GM18526 (cell line): Measurements from ENCODE around the gene MDP1.

Experiments used
- POLR2A ChIP-seq: IDR thresholded peaks from 3 replicates; pipeline ENCODE4 v1.6.1; 2011; ENCODE audit not compliant: insufficient read length; ENCODE audit errors: extremely low read depth

Gene MDP1

GRCh38 chr14:24194186-24194872 is 21.5 kb downstream of the MDP1 start:
- TF ChIP-seq POLR2A = no peak

- TF ChIP-seq POLR2A = no peak
These were observed 22.9 kb downstream of the MDP1 start for GRCh38 chr14:24192933-24193332.

- no peak for TF ChIP-seq POLR2A
These were observed 25.4 kb downstream of the MDP1 start for GRCh38 chr14:24190416-24190815.

DNA sequence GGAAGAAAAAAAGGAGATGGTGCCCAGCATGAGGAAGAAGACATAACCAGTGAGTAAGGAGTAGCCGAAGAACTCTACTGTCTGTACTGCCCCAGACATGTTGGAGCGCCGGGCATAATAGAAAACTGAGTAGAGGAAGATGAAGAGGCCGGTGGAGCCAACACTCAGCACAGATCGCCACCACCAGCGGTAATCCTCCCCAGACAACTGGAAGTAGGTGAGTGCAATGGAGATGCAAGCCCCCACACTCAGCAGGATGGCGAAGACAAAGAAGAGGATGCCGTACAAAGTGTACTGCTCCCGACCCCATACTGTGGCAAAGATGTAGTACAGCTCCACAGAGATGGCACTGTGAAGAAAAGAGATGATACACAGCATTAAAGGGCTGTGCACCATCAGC is 26.4 kb downstream of the MDP1 start:
- TF ChIP-seq POLR2A = no peak

- no peak for TF ChIP-seq POLR2A
These were observed 26.8 kb downstream of the MDP1 start for GRCh38 chr14:24189059-24189375.

GRCh38 chr14:24188251-24189058 is 27.4 kb downstream of the MDP1 start, which contains the start of gene IPO4:
Gene IPO4 (minus strand): TSS chr14:24188816. CDS start chr14:24188787, 29 bp downstream.
- TF ChIP-seq POLR2A = peak; percentile 80

- TF ChIP-seq POLR2A = no peak
These were observed 28.3 kb downstream of the MDP1 start for GRCh38 chr14:24187539-24187915.

- no peak for TF ChIP-seq POLR2A
These were observed 28.9 kb downstream of the MDP1 start for GRCh38 chr14:24186831-24187538.

- no peak for TF ChIP-seq POLR2A
These were observed 30.1 kb downstream of the MDP1 start for GRCh38 chr14:24185741-24186140.

- TF ChIP-seq POLR2A = no peak
These were observed 30.8 kb downstream of the MDP1 start for GRCh38 chr14:24185026-24185425.

- TF ChIP-seq POLR2A = no peak
These were observed 31.5 kb downstream of the MDP1 start for GRCh38 chr14:24184104-24184970.

GRCh38 chr14:24183014-24183481 is 32.8 kb downstream of the MDP1 start:
- no peak for TF ChIP-seq POLR2A

DNA sequence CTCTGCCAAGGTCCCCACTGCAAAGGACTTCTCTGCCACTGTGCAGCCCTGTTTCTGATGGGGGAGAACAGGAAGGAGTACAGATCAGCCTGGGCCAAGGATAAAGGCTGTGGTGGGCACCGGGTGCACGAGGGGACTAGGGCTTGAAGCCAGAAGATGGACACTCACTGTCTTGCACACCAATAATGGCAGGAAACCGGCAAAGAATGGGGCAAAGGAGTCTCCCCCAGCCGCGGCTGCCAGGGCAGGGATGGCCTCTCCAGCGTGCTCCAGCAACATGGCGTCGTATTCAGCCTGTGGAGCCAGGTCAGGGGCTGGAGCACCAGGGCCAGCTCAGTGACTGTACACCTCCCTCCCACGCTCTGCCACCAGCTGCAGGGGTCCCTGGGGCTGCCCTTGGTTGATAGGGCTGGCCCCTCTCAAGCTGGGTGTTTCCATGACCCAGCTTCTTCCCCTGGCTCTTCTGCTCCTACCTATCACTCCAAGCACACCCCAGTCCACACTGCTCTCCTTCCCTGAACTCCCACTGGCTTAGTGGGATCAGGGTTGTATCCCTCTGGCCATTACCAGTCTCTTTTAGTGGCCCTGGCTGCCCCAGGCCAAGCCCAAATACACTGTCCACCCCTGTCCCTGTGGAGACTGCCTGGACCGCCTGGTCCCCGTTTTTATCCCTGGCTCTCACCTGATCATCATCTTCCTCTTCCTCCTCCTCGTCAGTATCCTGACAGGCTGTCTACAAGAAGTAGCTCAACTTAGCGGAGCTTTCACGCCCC is 33.6 kb downstream of the MDP1 start:
- peak; percentile 34 for TF ChIP-seq POLR2A

GRCh38 chr14:24181371-24182077 is 34.3 kb downstream of the MDP1 start:
- no peak for TF ChIP-seq POLR2A
